IMR-90 (cell line): ENCODE measurements around the gene POLR2E. TPM values are rescaled to one million over a fixed set of nuclear protein-coding genes. Genes with fewer than 3 reads are reported as not detected.

Source experiments
- ATAC-seq: fragments of 200-7000 bp; cut with Tn5 transposase; 2 replicates; pipeline ENCODE4 v1.9.1; 2020; ENCODE audit warnings: low read depth, mild to moderate bottlenecking, moderate library complexity
- BruUV-seq: library from RNA; stranded (reverse); fragments of 400-500 nt; replicated peaks from 2 replicates; lab custom pipeline; 2021; lab: Mats Ljungman, UMichigan
- CTCF ChIA-PET: fragments of 300-600 bp; formaldehyde crosslinking; extraction: SDS; loops from one replicate; lab custom pipeline; 2021; ENCODE audit warnings: antibody characterized with exemption; lab: Yijun Ruan, JAX
- POLR2A ChIA-PET: fragments of 300-600 bp; sonication (Branson Sonifier 250); formaldehyde crosslinking; loops from one replicate; lab custom pipeline; 2022; ENCODE audit warnings: antibody characterized with exemption; ENCODE audit not compliant: unreplicated experiment; lab: Charles Lee
- DNase-seq: peaks from one replicate; pipeline ENCODE4 v3.0.0; 2013
- H2AFZ ChIP-seq: replicated peaks from 2 replicates; pipeline ENCODE3; 2013; ENCODE audit warnings: low read length, mild to moderate bottlenecking; ENCODE audit not compliant: poor library complexity
- H2AK5ac ChIP-seq: 2 replicates; pipeline ENCODE4 v1.6.1; 2013; ENCODE audit warnings: low read depth, low read length, inconsistent platforms
- H2AK9ac ChIP-seq: replicated peaks from 2 replicates; pipeline ENCODE3; 2013; ENCODE audit warnings: mild to moderate bottlenecking, low read depth, low read length, moderate library complexity; ENCODE audit not compliant: poor library complexity
- H2BK120ac ChIP-seq: 2 replicates; pipeline ENCODE4 v1.6.1; 2013; ENCODE audit warnings: low read depth, low read length, inconsistent platforms
- H2BK15ac ChIP-seq: 3 replicates; pipeline ENCODE4 v1.6.1; 2013; ENCODE audit warnings: low read depth, low read length, inconsistent platforms
- H2BK20ac ChIP-seq: 2 replicates; pipeline ENCODE4 v1.6.1; 2013; ENCODE audit warnings: low read depth, mild to moderate bottlenecking, inconsistent platforms, low read length, moderate library complexity
- H2BK5ac ChIP-seq: 2 replicates; pipeline ENCODE4 v1.6.1; 2013; ENCODE audit warnings: mild to moderate bottlenecking, low read depth, low read length, inconsistent platforms; ENCODE audit not compliant: poor library complexity, severe bottlenecking
- H3K14ac ChIP-seq: replicated peaks from 2 replicates; pipeline ENCODE4 v1.6.1; 2013; ENCODE audit warnings: low read depth, low read length, inconsistent platforms
- H3K18ac ChIP-seq: 2 replicates; pipeline ENCODE4 v1.6.1; 2013; ENCODE audit warnings: low read depth, low read length, control low read depth
- H3K23ac ChIP-seq: 2 replicates; pipeline ENCODE4 v1.6.1; 2013; ENCODE audit warnings: low read depth, low read length, inconsistent platforms
- H3K27ac ChIP-seq: 2 replicates; pipeline ENCODE4 v1.5.1; 2013; ENCODE audit warnings: mild to moderate bottlenecking, control low read depth, low read length; ENCODE audit not compliant: insufficient read depth
- H3K27me3 ChIP-seq: 2 replicates; pipeline ENCODE4 v1.6.1; 2013; ENCODE audit warnings: low read length; ENCODE audit not compliant: control insufficient read depth, insufficient read depth
- H3K36me3 ChIP-seq: 2 replicates; pipeline ENCODE4 v1.6.1; 2013; ENCODE audit warnings: low read length, mixed read lengths; ENCODE audit not compliant: control insufficient read depth, insufficient read depth
- H3K4ac ChIP-seq: 2 replicates; pipeline ENCODE4 v1.6.1; 2013; ENCODE audit warnings: low read depth, low read length, inconsistent platforms
- H3K4me1 ChIP-seq: 2 replicates; pipeline ENCODE4 v1.6.1; 2013; ENCODE audit warnings: low read length, mixed read lengths; ENCODE audit not compliant: control insufficient read depth, insufficient read depth
- H3K4me2 ChIP-seq: 2 replicates; pipeline ENCODE4 v1.6.1; 2013; ENCODE audit warnings: low read depth, mild to moderate bottlenecking, control low read depth, low read length, moderate library complexity
- H3K4me3 ChIP-seq: 2 replicates; pipeline ENCODE4 v1.5.1; 2013; ENCODE audit warnings: low read depth, mild to moderate bottlenecking, control low read depth, low read length, moderate library complexity; ENCODE audit not compliant: insufficient read depth
- H3K56ac ChIP-seq: 2 replicates; pipeline ENCODE4 v1.6.1; 2013; ENCODE audit warnings: low read length, inconsistent platforms; ENCODE audit not compliant: insufficient read depth; ENCODE audit errors: extremely low read depth
- H3K79me1 ChIP-seq, 2 experiments: 2 replicates each; pipeline ENCODE4 v1.6.1; 2013; ENCODE audit warnings: low read length in 2 of 2, inconsistent platforms in 1 of 2, low read depth in 1 of 2
- H3K9ac ChIP-seq: 2 replicates; pipeline ENCODE4 v1.6.1; 2013; ENCODE audit warnings: low read depth, low read length, control low read depth
- H3K9me1 ChIP-seq: 2 replicates; pipeline ENCODE4 v1.6.1; 2013; ENCODE audit warnings: low read length, inconsistent platforms; ENCODE audit not compliant: insufficient read depth
- H3K9me3 ChIP-seq: 2 replicates; pipeline ENCODE4 v1.6.1; 2013; ENCODE audit warnings: low read length; ENCODE audit not compliant: control insufficient read depth, insufficient read depth
- H4K20me1 ChIP-seq: 2 replicates; pipeline ENCODE4 v1.6.1; 2013; ENCODE audit warnings: low read length, inconsistent platforms; ENCODE audit not compliant: insufficient read depth
- H4K5ac ChIP-seq: 2 replicates; pipeline ENCODE4 v1.6.1; 2013; ENCODE audit warnings: mild to moderate bottlenecking, low read depth, low read length, control low read depth
- H4K8ac ChIP-seq, 2 experiments: 2 replicates each; pipeline ENCODE4 v1.6.1; 2013; ENCODE audit warnings: low read depth in 2 of 2, low read length in 2 of 2, control low read depth in 1 of 2, inconsistent platforms in 1 of 2
- H4K91ac ChIP-seq: 2 replicates; pipeline ENCODE4 v1.6.1; 2013; ENCODE audit warnings: low read depth, low read length, inconsistent platforms; ENCODE audit not compliant: insufficient read depth
- SMC3 ChIP-seq: fragments of 150-350 bp; IDR thresholded peaks from 2 replicates; pipeline ENCODE4 v1.6.1; 2016; ENCODE audit warnings: low read depth, mild to moderate bottlenecking, antibody characterized with exemption, low read length, moderate library complexity
- WGBS, 2 experiments: methylation state at CpG; one replicate each; pipeline versions ENCODE4 v1.1.5 to v1.1.7; 2013; ENCODE audit warnings: missing lambda C conversion rate in 2 of 2; ENCODE audit not compliant: insufficient read length in 1 of 2; ENCODE audit errors: extremely low coverage in 2 of 2; 5-methylcytosine and 5-hydroxymethylcytosine counted together
- dilution Hi-C: fragments of 300-500 bp; cut with HindIII; formaldehyde crosslinking; loops from one replicate; pipeline ENCODE4 v1.14.3; 2018; ENCODE audit warnings: low sequenced_read_pairs; ENCODE audit not compliant: unreplicated experiment
- in situ Hi-C: fragments of 300-500 bp; cut with MboI; formaldehyde crosslinking; loops from 3 replicates; pipeline ENCODE4 v1.14.3; 2019; ENCODE audit warnings: low sequenced_read_pairs, inconsistent platforms, mixed read lengths
- intact Hi-C: fragments of 100-400 bp; cut with micrococcal nuclease; formaldehyde crosslinking; loops from 2 replicates; pipeline ENCODE4 v1.10.0; 2022
- polyA plus RNA-seq, 3 experiments: library from polyadenylated mRNA; depleted of rRNA; stranded (reverse); fragments of >200 nt; gene quantifications; 2 replicates each; pipeline ENCODE4 v1.2.3, GENCODE V29; 2012; ENCODE audit warnings: low replicate concordance in 1 of 3
- total RNA-seq: library from RNA; depleted of rRNA; stranded (reverse); fragments of >200 nt; gene quantifications from 2 replicates; pipeline ENCODE4 v1.2.3, GENCODE V29; 2012

The POLR2E gene
- total and polyA plus RNA-seq, 2 of the 4 experiments (the other 2 are of a cell fraction): 294 to 391 TPM

DNA sequence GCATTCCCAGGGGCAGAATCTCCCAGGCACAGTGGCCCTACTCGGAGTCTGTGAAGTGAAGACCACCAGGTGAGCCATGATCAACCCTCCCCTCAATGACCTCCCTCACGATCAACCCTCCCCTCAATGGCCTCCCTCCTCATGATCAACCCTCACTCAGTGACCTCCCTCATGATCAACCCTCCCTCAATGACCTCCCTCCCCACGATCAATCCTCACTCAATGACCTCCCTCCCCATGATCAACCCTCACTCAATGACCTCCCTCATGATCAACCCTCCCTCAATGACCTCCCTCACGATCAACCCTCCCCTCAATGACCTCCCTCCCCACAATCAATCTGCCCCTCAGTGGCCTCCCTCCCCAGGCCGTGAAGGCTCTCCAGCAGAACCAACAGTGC, 46.8 kb upstream of the POLR2E start:
- Histone ChIP-seq H3K9ac (no peak overlapping the region), H3K56ac (no peak overlapping the region), H3K79me1 (peaks cover 15 to 45% of the 10 kb centered on the region in 2 experiments), H2AFZ (no peak overlapping the region), H3K4me1 (no peaks in the 10 kb centered on the region), H3K23ac (no peak overlapping the region), H3K14ac (no peak overlapping the region), H2BK5ac (no peak overlapping the region), H4K20me1 (peaks cover 16% of the 10 kb centered on the region), H2BK15ac (no peak overlapping the region), H2BK120ac (no peak overlapping the region), H2BK20ac (no peak overlapping the region), H3K4me3 (no peak overlapping the region), H2AK9ac (peak overlapping the region; percentile 50), H2AK5ac (no peak overlapping the region), H3K27me3 (no peaks in the 10 kb centered on the region), H4K5ac (no peak overlapping the region), H3K27ac (no peak overlapping the region), H3K36me3 (peaks cover 55% of the 10 kb centered on the region), H4K8ac (no peak overlapping the region), H3K4me2 (no peak overlapping the region), H3K18ac (no peak overlapping the region), H3K4ac (no peak overlapping the region), H4K91ac (no peak overlapping the region), H3K9me1 (no peaks in the 10 kb centered on the region), H3K9me3 (no peaks in the 10 kb centered on the region)
- TF ChIP-seq SMC3: no peak
- CTCF ChIA-PET: no interaction called here
- intact Hi-C loops: no loop called here
- POLR2A ChIA-PET: no interaction called here
- BruUV-seq: no TSS peak
- no peak for DNase-seq
- no peak for ATAC-seq
- 85 to 100% methylated on average over 1 to 4 of the region's 5 CpGs for WGBS, 2 experiments
- dilution Hi-C loops: no loop called here
- in situ Hi-C loops: no loop called here
